Measurements from ENCODE around the gene GNG13.
A peak's percentile ranks its signal among the peaks of the same experiment; 100 is the strongest.

GNG13 gene

DNA sequence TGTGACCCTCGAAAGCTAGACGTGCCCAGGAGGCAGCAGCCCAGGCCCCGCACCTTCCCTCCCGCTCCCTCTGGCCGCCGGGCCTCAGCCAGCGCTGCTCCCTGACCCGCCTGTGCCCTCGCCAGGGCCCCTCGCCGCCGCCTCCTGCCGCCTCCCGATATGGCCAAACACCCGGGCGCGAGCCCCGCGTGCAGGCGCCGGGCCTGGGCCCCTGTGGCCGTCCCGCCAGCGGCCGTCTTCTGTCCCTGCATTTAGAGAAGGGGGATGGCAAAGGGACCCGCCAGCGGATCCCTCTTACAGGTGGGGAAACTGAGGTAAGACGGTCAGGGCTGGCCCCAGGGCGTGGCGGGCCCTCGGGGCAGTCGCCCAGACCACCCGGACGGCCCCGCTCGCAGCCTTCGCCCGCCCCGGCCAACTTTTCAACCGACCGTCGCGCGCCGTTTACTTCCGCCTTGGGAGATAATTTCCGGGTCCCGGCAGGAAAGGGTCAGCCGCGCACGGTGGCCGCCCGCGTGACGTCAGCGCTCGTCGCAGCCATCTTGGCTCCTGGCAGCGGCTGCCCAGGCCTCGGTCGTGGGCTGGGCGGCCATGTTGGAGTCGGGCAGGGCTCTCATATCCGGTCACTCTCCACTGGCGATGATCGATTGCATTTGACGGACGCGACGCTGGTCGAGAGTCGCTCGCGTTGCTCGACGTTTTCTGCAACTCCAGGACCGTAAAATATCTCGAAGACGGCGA is 7.0 kb upstream of the GNG13 start (continued):
- TF ChIP-seq ZNF623 (tag by site-specific recombination; IDR thresholded peaks at IDR 0.05) (no peak), ZIC2 (tag by site-specific recombination; IDR thresholded peaks at IDR 0.05) (0 out of 2 replicates have a peak, but pooled peaks have one; percentile 13), BCL11B (tag by site-specific recombination; IDR thresholded peaks at IDR 0.05; ENCODE audit: low read depth) (peak; percentile 93), ZNF16 (tag by site-specific recombination; IDR thresholded peaks at IDR 0.05; ENCODE audit: low read depth) (no peak), YY1 (tag by site-specific recombination; IDR thresholded peaks at IDR 0.05) (peak; percentile 99), ZNF423 (tag by site-specific recombination; IDR thresholded peaks at IDR 0.05) (0 out of 2 replicates have a peak, but pooled peaks have one; percentile 31), ZNF155 (tag by site-specific recombination; IDR thresholded peaks at IDR 0.05) (no peak), ZNF133 (tag by site-specific recombination; IDR thresholded peaks at IDR 0.05) (no peak), ZNF768 (tag by site-specific recombination; IDR thresholded peaks at IDR 0.05) (no peak), ZNF266 (tag by site-specific recombination; IDR thresholded peaks at IDR 0.05; ENCODE audit: low read depth) (no peak), SP3 (tag by site-specific recombination; IDR thresholded peaks at IDR 0.05) (peak; percentile 73), SP7 (tag by site-specific recombination; IDR thresholded peaks at IDR 0.05) (peak; percentile 67; the same call in 1 of the 2 replicates), ZNF174 (tag by site-specific recombination; IDR thresholded peaks at IDR 0.05) (no peak), ZNF404 (tag by site-specific recombination; IDR thresholded peaks at IDR 0.05) (no peak), ZNF670 (tag by site-specific recombination; IDR thresholded peaks at IDR 0.05; ENCODE audit: low read depth) (no peak), ZNF157 (tag by site-specific recombination; IDR thresholded peaks at IDR 0.05) (no peak), ZNF701 (tag by site-specific recombination; IDR thresholded peaks at IDR 0.05) (no peak), ZNF248 (tag by site-specific recombination; IDR thresholded peaks at IDR 0.05) (no peak), ZFP37 (tag by site-specific recombination; IDR thresholded peaks at IDR 0.05) (peak; percentile 18; the same call in 1 of the 2 replicates), ZNF112 (tag by site-specific recombination; IDR thresholded peaks at IDR 0.05) (no peak), ZNF830 (tag by site-specific recombination; IDR thresholded peaks at IDR 0.05; ENCODE audit: low read depth) (no peak), HOXC10 (CRISPR knock-in tag; IDR thresholded peaks at IDR 0.05) (0 out of 2 replicates have a peak, but pooled peaks have one; percentile 94), ZBTB48 (tag by site-specific recombination; IDR thresholded peaks at IDR 0.05) (no peak), ZNF24 (tag by site-specific recombination; IDR thresholded peaks at IDR 0.05) (no peak), ZNF660 (tag by site-specific recombination; IDR thresholded peaks at IDR 0.05) (peak; percentile 63), EGR2 (tag by site-specific recombination; IDR thresholded peaks at IDR 0.05; ENCODE audit: low read depth) (no peak), ZNF777 (tag by site-specific recombination; IDR thresholded peaks at IDR 0.05; ENCODE audit: borderline replicate concordance) (peak; percentile 61; the same call in 1 of the 2 replicates), ZNF510 (tag by site-specific recombination; IDR thresholded peaks at IDR 0.05; ENCODE audit: insufficient replicate concordance) (no peak), GLI4 (tag by site-specific recombination; IDR thresholded peaks at IDR 0.05) (no peak), YY2 (tag by site-specific recombination; IDR thresholded peaks at IDR 0.05) (peak; percentile 86)
- TF ChIP-seq, protein P1, sequence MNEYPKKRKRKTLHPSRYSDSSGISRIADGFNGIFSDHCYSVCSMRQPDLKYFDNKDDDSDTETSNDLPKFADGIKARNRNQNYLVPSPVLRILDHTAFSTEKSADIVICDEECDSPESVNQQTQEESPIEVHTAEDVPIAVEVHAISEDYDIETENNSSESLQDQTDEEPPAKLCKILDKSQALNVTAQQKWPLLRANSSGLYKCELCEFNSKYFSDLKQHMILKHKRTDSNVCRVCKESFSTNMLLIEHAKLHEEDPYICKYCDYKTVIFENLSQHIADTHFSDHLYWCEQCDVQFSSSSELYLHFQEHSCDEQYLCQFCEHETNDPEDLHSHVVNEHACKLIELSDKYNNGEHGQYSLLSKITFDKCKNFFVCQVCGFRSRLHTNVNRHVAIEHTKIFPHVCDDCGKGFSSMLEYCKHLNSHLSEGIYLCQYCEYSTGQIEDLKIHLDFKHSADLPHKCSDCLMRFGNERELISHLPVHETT (tag by site-specific recombination; IDR thresholded peaks at IDR 0.05), result peak; percentile 79; the same call in 1 of the 2 replicates
- TF ChIP-seq, protein P2, sequence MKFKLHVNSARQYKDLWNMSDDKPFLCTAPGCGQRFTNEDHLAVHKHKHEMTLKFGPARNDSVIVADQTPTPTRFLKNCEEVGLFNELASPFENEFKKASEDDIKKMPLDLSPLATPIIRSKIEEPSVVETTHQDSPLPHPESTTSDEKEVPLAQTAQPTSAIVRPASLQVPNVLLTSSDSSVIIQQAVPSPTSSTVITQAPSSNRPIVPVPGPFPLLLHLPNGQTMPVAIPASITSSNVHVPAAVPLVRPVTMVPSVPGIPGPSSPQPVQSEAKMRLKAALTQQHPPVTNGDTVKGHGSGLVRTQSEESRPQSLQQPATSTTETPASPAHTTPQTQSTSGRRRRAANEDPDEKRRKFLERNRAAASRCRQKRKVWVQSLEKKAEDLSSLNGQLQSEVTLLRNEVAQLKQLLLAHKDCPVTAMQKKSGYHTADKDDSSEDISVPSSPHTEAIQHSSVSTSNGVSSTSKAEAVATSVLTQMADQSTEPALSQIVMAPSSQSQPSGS (tag by site-specific recombination; IDR thresholded peaks at IDR 0.05; ENCODE audit: low read depth), result peak; percentile 96
- TF ChIP-seq, protein P3, sequence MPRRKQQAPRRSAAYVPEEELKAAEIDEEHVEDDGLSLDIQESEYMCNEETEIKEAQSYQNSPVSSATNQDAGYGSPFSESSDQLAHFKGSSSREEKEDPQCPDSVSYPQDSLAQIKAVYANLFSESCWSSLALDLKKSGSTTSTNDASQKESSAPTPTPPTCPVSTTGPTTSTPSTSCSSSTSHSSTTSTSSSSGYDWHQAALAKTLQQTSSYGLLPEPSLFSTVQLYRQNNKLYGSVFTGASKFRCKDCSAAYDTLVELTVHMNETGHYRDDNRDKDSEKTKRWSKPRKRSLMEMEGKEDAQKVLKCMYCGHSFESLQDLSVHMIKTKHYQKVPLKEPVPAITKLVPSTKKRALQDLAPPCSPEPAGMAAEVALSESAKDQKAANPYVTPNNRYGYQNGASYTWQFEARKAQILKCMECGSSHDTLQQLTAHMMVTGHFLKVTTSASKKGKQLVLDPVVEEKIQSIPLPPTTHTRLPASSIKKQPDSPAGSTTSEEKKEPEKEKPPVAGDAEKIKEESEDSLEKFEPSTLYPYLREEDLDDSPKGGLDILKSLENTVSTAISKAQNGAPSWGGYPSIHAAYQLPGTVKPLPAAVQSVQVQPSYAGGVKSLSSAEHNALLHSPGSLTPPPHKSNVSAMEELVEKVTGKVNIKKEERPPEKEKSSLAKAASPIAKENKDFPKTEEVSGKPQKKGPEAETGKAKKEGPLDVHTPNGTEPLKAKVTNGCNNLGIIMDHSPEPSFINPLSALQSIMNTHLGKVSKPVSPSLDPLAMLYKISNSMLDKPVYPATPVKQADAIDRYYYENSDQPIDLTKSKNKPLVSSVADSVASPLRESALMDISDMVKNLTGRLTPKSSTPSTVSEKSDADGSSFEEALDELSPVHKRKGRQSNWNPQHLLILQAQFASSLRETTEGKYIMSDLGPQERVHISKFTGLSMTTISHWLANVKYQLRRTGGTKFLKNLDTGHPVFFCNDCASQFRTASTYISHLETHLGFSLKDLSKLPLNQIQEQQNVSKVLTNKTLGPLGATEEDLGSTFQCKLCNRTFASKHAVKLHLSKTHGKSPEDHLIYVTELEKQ (tag by site-specific recombination; IDR thresholded peaks at IDR 0.05; ENCODE audit: borderline replicate concordance), result peak; percentile 69
- TF ChIP-seq, protein P4, sequence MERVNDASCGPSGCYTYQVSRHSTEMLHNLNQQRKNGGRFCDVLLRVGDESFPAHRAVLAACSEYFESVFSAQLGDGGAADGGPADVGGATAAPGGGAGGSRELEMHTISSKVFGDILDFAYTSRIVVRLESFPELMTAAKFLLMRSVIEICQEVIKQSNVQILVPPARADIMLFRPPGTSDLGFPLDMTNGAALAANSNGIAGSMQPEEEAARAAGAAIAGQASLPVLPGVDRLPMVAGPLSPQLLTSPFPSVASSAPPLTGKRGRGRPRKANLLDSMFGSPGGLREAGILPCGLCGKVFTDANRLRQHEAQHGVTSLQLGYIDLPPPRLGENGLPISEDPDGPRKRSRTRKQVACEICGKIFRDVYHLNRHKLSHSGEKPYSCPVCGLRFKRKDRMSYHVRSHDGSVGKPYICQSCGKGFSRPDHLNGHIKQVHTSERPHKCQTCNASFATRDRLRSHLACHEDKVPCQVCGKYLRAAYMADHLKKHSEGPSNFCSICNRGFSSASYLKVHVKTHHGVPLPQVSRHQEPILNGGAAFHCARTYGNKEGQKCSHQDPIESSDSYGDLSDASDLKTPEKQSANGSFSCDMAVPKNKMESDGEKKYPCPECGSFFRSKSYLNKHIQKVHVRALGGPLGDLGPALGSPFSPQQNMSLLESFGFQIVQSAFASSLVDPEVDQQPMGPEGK (tag by site-specific recombination; IDR thresholded peaks at IDR 0.05), result no peak

All from HEK293 (cell line).